SK-N-SH (cell line): ENCODE measurements around the gene KERA.

Source experiments
- CHD2 ChIP-seq: fragments of 150-350 bp; IDR thresholded peaks from 2 replicates; pipeline ENCODE4 v1.6.1; 2018; ENCODE audit warnings: low read length; ENCODE audit not compliant: partially characterized antibody
- CTCF ChIP-seq: fragments of 200-600 bp; sonication (generic); IDR thresholded peaks from 2 replicates; pipeline ENCODE4 v1.6.1; 2017; ENCODE audit warnings: antibody characterized with exemption, mild to moderate bottlenecking, moderate library complexity
- EP300 ChIP-seq, 2 experiments: IDR thresholded peaks; 2 replicates each; pipeline versions ENCODE4 v1.4.0 to v1.6.1; 2012; ENCODE audit warnings: borderline replicate concordance in 1 of 2, low read depth in 1 of 2, low read length in 1 of 2
- EZH2phosphoT487 ChIP-seq: fragments of 200-600 bp; sonication (generic); IDR thresholded peaks from 2 replicates; pipeline ENCODE4 v1.6.1; 2017; ENCODE audit warnings: low read depth, mixed run types, mild to moderate bottlenecking, antibody characterized with exemption, moderate library complexity, borderline replicate concordance
- FOSL2 ChIP-seq: IDR thresholded peaks from 2 replicates; pipeline ENCODE4 v1.4.0; 2012; ENCODE audit warnings: low read depth, mild to moderate bottlenecking, moderate library complexity, borderline replicate concordance
- JUND ChIP-seq: IDR thresholded peaks from 2 replicates; pipeline ENCODE4 v1.4.0; 2012
- MAX ChIP-seq: IDR thresholded peaks from 2 replicates; pipeline ENCODE4 v1.4.0; 2012; ENCODE audit warnings: low read depth
- NFIC ChIP-seq: IDR thresholded peaks from 2 replicates; pipeline ENCODE4 v1.4.0; 2012; ENCODE audit warnings: borderline replicate concordance
- NRF1 ChIP-seq: IDR thresholded peaks from 2 replicates; pipeline ENCODE4 v1.6.1; 2012; ENCODE audit warnings: low read depth, mild to moderate bottlenecking, low read length
- REST ChIP-seq: IDR thresholded peaks from 2 replicates; pipeline ENCODE4 v1.6.1; 2012; ENCODE audit warnings: mild to moderate bottlenecking, low read depth, low read length, moderate library complexity
- RFX5 ChIP-seq: IDR thresholded peaks from 2 replicates; pipeline ENCODE4 v1.6.1; 2012; ENCODE audit warnings: mild to moderate bottlenecking, improper control_type of control experiment, low read length
- TAF1 ChIP-seq: IDR thresholded peaks from 2 replicates; pipeline ENCODE4 v1.6.1; 2012; ENCODE audit warnings: low read depth, mild to moderate bottlenecking, low read length, moderate library complexity, borderline replicate concordance
- TCF12 ChIP-seq: IDR thresholded peaks from 2 replicates; pipeline ENCODE4 v1.4.0; 2012

DNA sequence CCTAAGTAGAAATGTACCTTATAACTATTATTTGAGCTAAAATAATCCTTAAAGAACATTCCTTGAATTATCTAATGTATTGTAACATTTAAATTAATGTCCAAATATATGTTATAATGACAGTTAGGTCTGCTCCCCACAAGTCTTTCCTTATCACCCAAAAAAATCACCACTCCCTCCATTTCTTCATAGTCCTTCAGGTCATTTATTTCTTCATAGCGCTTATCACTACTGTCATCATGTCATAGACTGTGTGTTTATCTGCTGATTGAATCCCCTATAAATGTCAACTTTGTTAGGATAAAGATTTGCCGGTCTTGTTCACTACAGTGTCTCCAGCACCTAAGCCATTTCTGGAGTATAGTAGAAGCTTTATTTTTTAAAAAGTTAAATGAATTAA, 41.5 kb upstream of the KERA start:
- no peak for TF ChIP-seq TCF12
- TF ChIP-seq REST, result no peak
- TF ChIP-seq CHD2, result no peak
- TF ChIP-seq CTCF, result no peak
- TF ChIP-seq NRF1, result no peak
- no peak for TF ChIP-seq TAF1
- TF ChIP-seq NFIC, result no peak
- no peak for TF ChIP-seq FOSL2
- no peak for TF ChIP-seq RFX5
- no peak for TF ChIP-seq EP300 (IDR thresholded peaks at IDR 0.05; ENCODE audit: borderline replicate concordance in 1 of 2, low read depth in 1 of 2, low read length in 1 of 2)
- TF ChIP-seq MAX, result no peak
- no peak for TF ChIP-seq EZH2phosphoT487
- no peak for TF ChIP-seq JUND
